Heart right ventricle (tissue), 16 donors: ENCODE measurements around the gene SERPIND1. TPM values are rescaled to one million over a fixed set of nuclear protein-coding genes. Genes with fewer than 3 reads are reported as not detected.
A peak's percentile ranks its signal among the peaks of the same experiment; 100 is the strongest.
"Not testable (repeated sequence)": the region's sequence is repeated elsewhere in the genome, so short reads cannot be mapped to it uniquely, and the experiment has no call there.

Source experiments
- ATAC-seq, 8 donors: fragments of 200-7000 bp; cut with Tn5 transposase; one replicate each; pipeline ENCODE4 v1.9.1; 2020; ENCODE audit warnings: mild to moderate bottlenecking in 8 of 8, moderate library complexity in 8 of 8, moderate number of reproducible peaks in 1 of 8
- DNase-seq, 2 donors: peaks; one replicate each; pipeline ENCODE4 v3.0.0-alpha.2; 2020
- H3K27ac ChIP-seq, 10 donors: fragments of 200-600 bp; sonication (generic) in 2 of 10; one replicate each; pipeline versions ENCODE4 v1.5.0 to v1.8.0; 2020 to 2022; ENCODE audit warnings: mild to moderate bottlenecking in 3 of 10
- H3K27me3 ChIP-seq, 7 donors: fragments of 200-600 bp; one replicate each; pipeline ENCODE4 v1.8.0; 2021 to 2022; ENCODE audit warnings: mild to moderate bottlenecking in 2 of 7
- H3K36me3 ChIP-seq, 9 donors: fragments of 200-600 bp; sonication (generic) in 1 of 9; one replicate each; pipeline versions ENCODE4 v1.5.0 to v1.8.0; 2020 to 2022; ENCODE audit warnings: mild to moderate bottlenecking in 2 of 9
- H3K4me1 ChIP-seq, 9 donors: fragments of 200-600 bp; sonication (generic) in 1 of 9; one replicate each; pipeline versions ENCODE4 v1.5.0 to v1.8.0; 2020 to 2022; ENCODE audit warnings: mild to moderate bottlenecking in 4 of 9
- H3K4me3 ChIP-seq, 10 donors: fragments of 200-600 bp; sonication (generic) in 2 of 10; one replicate each; pipeline versions ENCODE4 v1.5.0 to v1.8.0; 2020 to 2022; ENCODE audit warnings: mild to moderate bottlenecking in 7 of 10, moderate library complexity in 2 of 10
- H3K9me3 ChIP-seq, 11 donors: fragments of 200-600 bp in 10 of 11; sonication (generic) in 2 of 11; one replicate each; pipeline versions ENCODE4 v1.5.0 to v1.8.0; 2013 to 2022; ENCODE audit warnings: mild to moderate bottlenecking in 2 of 11, control low read depth in 1 of 11, moderate library complexity in 1 of 11
- WGBS, 2 donors: extraction: QIAGEN DNeasy Blood & Tissue Kit; methylation state at CpG; one replicate each; pipeline ENCODE4 v1.1.7; 2013; ENCODE audit warnings: inconsistent platforms in 1 of 2; 5-methylcytosine and 5-hydroxymethylcytosine counted together
- intact Hi-C, 10 donors: fragments of 100-400 bp; cut with DNase I; formaldehyde crosslinking; loops; one replicate each; pipeline versions ENCODE4 v1.11.1 to v1.14.2; 2022
- polyA plus RNA-seq, 2 donors: library from polyadenylated mRNA; stranded (reverse); fragments of 200-250 nt; gene quantifications; one replicate each; pipeline ENCODE4 v1.2.3, GENCODE V29; 2013
- total RNA-seq, 10 donors: library from RNA; stranded (reverse); fragmentation: NEBNext Ultra II Directional in 3 of 10; extraction: Animal tissue kit (Norgen Biotek cat#: 25700) in 3 of 10; gene quantifications; one replicate each; pipeline versions ENCODE4 v1.2.1 to v1.2.4, GENCODE V29; 2021 to 2023
- TF ChIP-seq, protein P1 (sequence below), 9 donors: fragments of 200-600 bp; sonication (generic) in 2 of 9; IDR thresholded peaks; one replicate each; pipeline versions ENCODE4 v1.5.0 to v1.8.0; 2021 to 2022; ENCODE audit warnings: antibody characterized with exemption in 9 of 9, mild to moderate bottlenecking in 5 of 9, moderate library complexity in 1 of 9
- donor health status: Arrhythmogenic right ventricular cardiomyopathy.
- donor health status: ischemic (EF 13 %, LVEDD 7.1; RV severe dilation, severe dysfunction).
- donor health status: healthy with polysubstance abuse.
- donor health status: DM: no; HTN: yes; CAD: no.
- donor health status: DM: no; HTN: no; CAD: no.
- donor health status: ischemic (EF 25% LVEDD 6.9; RV normal size, moderate dysfunction).
- donor health status: ischemic (EF 25% LVEDD 5.7; RV mildly dilated, moderate dysfunction).
- donor health status: healthy.
- donor health status: DM: yes; HTN: yes; CAD: no.
- donor health status: Ischemic cardiomyopathy.
- donor health status: ischemic (EF 35%, LVEDD 5.7; RV mildly dilated, moderate dysfunction).
- donor health status: nonischemic (EF 11% LVEDD 7.7; RV severe dilation, severe dysfunction).
- donor health status: DM: yes; HTN: yes; CAD: no.
- donor health status: PGD.
- donor health status: ischemic (EF 29% LVEDD 5.4; RV normal size, mild dysfunction).
- donor health status: nonischemic (EF 23%, LVEDD 6.1; RV moderate dilation, normal function).

The SERPIND1 gene
- total and polyA plus RNA-seq, 12 donors = 0.07 to 0.26 (median 0.09) TPM; not detected in 7

DNA sequence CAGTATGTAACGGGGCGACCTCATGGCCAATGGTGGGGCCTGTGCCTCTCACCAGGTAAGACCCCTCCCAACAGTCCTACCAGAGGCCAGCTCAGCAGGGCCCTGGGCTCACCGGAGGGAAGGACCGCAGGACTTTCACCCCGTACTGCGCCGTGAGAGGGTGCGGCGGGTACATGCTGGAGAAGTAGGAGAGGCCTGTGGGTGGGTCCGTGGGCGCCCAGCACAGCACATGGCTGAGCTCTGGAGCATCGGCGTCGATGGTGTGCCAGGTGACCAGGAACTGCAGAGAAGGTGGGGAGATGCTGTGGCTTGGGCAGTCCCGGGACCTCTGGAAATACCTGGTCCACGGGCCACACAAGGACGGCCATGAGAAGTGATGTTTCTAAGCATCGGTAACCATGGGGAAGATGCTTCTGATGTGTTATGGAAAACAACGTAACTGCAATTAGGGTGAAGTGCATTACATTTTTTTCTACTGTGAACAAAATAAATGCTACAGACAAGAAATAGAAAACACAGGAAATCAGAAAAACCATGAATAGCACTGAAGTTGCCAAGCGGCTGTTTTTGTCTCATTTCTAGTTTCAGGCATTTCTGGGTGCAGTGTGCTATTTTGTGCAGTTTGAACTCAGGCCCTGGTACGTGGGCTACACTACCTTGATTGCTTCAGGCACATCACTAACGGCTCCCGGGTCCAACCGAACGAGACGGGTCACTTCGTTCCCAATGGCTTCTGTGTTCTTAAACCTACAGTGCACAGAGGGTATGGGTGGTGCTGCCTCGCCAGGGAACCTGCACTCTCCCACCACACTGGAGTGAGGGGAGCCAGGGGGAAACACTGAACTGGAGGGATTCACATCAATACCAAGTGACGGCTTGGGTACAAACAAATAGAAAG is 46.5 kb upstream of the SERPIND1 start:
- H3K36me3 ChIP-seq = peaks cover 4 to 90% (median 40%) of the 10 kb centered on the region in 9 donors
- intact Hi-C loops = no loop called here
- peaks cover 0 to 8% (median 0%) of the 10 kb centered on the region in 9 donors for H3K4me1 ChIP-seq
- no peak overlapping the region for H3K27ac ChIP-seq
- H3K27me3 ChIP-seq = no peaks in the 10 kb centered on the region
- 93% methylated on average over 29 of the region's 29 CpGs for WGBS, 2 donors
- H3K4me3 ChIP-seq = no peak overlapping the region
- no peaks in the 10 kb centered on the region for H3K9me3 ChIP-seq
- DNase-seq = no peak
- TF ChIP-seq, protein P1, sequence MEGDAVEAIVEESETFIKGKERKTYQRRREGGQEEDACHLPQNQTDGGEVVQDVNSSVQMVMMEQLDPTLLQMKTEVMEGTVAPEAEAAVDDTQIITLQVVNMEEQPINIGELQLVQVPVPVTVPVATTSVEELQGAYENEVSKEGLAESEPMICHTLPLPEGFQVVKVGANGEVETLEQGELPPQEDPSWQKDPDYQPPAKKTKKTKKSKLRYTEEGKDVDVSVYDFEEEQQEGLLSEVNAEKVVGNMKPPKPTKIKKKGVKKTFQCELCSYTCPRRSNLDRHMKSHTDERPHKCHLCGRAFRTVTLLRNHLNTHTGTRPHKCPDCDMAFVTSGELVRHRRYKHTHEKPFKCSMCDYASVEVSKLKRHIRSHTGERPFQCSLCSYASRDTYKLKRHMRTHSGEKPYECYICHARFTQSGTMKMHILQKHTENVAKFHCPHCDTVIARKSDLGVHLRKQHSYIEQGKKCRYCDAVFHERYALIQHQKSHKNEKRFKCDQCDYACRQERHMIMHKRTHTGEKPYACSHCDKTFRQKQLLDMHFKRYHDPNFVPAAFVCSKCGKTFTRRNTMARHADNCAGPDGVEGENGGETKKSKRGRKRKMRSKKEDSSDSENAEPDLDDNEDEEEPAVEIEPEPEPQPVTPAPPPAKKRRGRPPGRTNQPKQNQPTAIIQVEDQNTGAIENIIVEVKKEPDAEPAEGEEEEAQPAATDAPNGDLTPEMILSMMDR (IDR thresholded peaks at IDR 0.05) = no peak
- ATAC-seq = no peak

GRCh38 chr22:20728523-20729190 is 45.3 kb upstream of the SERPIND1 start:
- Histone ChIP-seq H3K36me3 (peaks cover 4 to 86% (median 40%) of the 10 kb centered on the region in 9 donors), H3K9me3 (no peaks in the 10 kb centered on the region), H3K27ac (no peak overlapping the region), H3K4me1 (peaks cover 0 to 8% (median 0%) of the 10 kb centered on the region in 9 donors), H3K27me3 (no peaks in the 10 kb centered on the region), H3K4me3 (no peak overlapping the region)
- intact Hi-C loops = no loop called here
- 66 to 78% methylated on average over 10 of the region's 10 CpGs for WGBS, 2 donors
- TF ChIP-seq, protein P1 (IDR thresholded peaks at IDR 0.05) = no peak
- no peak for DNase-seq
- peak in 2 of 8 donors; percentile 23 to 42 for ATAC-seq

- Histone ChIP-seq H3K27me3 (no peaks in the 10 kb centered on the region), H3K4me3 (no peak overlapping the region), H3K4me1 (peaks cover 0 to 8% (median 0%) of the 10 kb centered on the region in 9 donors), H3K9me3 (no peaks in the 10 kb centered on the region), H3K27ac (no peak overlapping the region), H3K36me3 (peaks cover 4 to 85% (median 40%) of the 10 kb centered on the region in 9 donors)
- TF ChIP-seq, protein P1 (IDR thresholded peaks at IDR 0.05) = no peak
- peak in 3 of 8 donors; percentile 14 to 43 (median 17) for ATAC-seq
- 68 to 82% methylated on average over 13 of the region's 13 CpGs for WGBS, 2 donors
- DNase-seq = no peak
- intact Hi-C loops = no loop called here
These were observed 44.7 kb upstream of the SERPIND1 start for GRCh38 chr22:20729194-20729593.

DNA sequence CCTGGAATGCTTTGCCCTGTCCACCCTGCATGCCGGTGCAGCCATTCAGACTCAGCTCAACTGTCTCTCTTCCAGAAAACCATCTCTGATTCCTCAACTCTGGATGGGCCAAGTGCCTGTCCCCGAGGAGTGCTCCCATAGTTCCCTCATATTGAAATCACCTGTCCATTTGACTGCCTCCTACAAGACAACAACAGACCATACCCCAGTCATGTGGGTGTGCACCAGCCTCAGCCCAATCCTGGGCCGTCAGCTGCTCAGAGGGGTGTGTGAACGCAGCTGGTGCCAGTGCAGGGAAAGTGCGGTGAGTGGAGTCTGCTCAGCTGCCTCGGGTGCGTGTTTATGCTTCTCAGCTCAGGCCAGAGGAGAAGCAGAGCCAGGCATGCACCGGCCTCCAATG is 41.5 kb upstream of the SERPIND1 start:
- not testable (repeated sequence) for ATAC-seq, H3K4me1 ChIP-seq, H3K27me3 ChIP-seq, H3K4me3 ChIP-seq, H3K9me3 ChIP-seq, H3K27ac ChIP-seq, DNase-seq
- WGBS, 2 donors = 93 to 97% methylated on average over 5 to 6 of the region's 8 CpGs
- peaks cover 4 to 57% (median 19%) of the 10 kb centered on the region in 9 donors for H3K36me3 ChIP-seq
- intact Hi-C loops = loop anchor here in 1 of 10 donors (5.0 kb wide), 1 partner anchor 50 kb away; no protein-coding TSS in a partner anchor

DNA sequence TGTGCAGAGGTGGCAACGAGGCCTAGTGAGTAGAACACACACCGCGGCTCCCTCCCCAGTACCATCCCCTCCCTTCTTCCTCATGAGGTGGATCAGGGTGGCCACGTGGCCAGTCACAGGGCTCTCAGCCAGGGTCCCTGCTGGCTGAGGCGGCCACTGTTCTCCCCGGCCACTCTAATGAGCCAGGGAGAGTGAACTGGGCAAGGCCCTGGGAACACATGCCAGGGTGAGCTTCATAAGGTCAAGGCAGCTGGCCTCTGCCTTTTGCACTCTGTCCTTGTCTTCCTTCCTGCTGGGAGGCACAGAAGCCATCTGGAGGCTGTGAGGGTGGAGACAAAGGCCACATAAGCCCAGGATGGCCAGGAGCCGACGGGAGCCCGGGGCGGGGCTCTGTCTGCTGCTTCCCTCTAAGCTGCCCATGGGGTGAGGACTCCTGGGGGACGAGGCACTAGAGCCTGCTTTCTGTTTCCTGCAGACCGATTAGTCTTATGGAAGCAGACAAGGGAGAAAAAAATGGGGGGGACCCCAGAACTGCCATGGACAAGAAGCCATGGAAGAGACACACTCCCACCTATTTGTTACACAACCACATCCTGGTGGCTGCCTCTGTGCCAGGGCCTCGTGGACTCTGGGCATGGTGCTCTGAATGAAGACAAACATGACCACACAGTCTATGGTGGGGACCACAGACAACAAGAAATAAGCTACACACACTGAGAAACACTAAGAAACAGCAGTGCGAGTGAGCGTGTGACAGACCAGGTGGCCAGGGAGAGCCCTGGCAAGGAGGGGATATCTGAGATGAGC is 38.4 kb upstream of the SERPIND1 start:
- H3K9me3 ChIP-seq, intact Hi-C loops, H3K27ac ChIP-seq, DNase-seq, H3K4me1 ChIP-seq, H3K4me3 ChIP-seq, H3K27me3 ChIP-seq: not testable (repeated sequence)
- peak; percentile 33 to 58 (median 42) for ATAC-seq
- peaks cover 0 to 45% (median 8%) of the 10 kb centered on the region in 9 donors for H3K36me3 ChIP-seq
- WGBS, 2 donors = 58 to 80% methylated on average over 9 to 12 of the region's 15 CpGs

GRCh38 chr22:20736891-20737290 is 37.0 kb upstream of the SERPIND1 start:
- Histone ChIP-seq H3K36me3 (peaks cover 0 to 47% (median 14%) of the 10 kb centered on the region in 9 donors), H3K9me3 (peaks cover 0 to 12% (median 0%) of the 10 kb centered on the region in 11 donors)
- H3K27ac ChIP-seq, intact Hi-C loops, H3K4me1 ChIP-seq, H3K27me3 ChIP-seq, ATAC-seq, DNase-seq, H3K4me3 ChIP-seq: not testable (repeated sequence)
- 95 to 98% methylated on average over 3 of the region's 3 CpGs for WGBS, 2 donors
